GM19351 (cell line): ENCODE data around the gene EIF2A.

ENCODE experiments used
- ATAC-seq: cut with Tn5 transposase; IDR thresholded peaks from one replicate; pipeline ENCODE4 v1.9.1; 2021; ENCODE audit warnings: mild to moderate bottlenecking, moderate library complexity; ENCODE audit not compliant: unreplicated experiment

Gene EIF2A

GRCh38 chr3:150543128-150543527 lies 3.5 kb upstream of the EIF2A start:
- no peak for ATAC-seq

DNA sequence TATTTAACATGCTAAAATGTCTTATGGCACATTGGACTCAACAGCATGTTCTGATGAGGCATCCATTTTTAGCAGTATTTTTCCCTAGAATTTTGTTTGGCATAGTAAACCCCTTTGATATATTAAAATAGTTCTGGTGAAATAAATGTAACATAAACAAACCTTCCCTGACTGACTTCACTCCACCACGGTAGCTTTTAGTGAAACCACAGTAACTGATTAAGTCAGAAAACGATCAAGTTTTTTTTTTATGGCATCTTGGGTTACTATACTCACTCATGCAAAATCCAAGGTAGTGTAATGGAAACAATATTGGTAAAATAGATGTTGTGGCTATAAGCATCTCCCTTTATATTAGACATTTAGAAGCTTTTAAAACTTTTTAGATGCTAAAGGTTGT lies 3.1 kb upstream of the EIF2A start:
- ATAC-seq, result no peak

DNA sequence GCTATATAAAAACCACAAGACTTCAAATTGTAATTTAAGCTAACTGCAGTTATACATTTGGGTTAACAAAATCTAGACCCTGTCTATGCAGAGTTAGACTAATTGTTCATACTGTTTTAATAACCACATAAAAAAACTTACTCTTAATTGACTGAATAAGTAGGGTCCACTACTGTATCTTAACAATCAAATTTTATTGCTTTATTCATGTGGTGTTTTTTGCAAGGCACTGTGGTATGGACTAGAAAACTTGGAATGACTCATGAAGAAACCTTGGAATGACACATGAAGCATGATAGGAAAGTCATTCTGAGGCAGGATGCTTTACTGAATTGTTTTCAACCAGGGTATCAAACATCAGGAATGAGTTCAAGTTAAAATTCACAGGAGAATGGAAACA lies 2.5 kb upstream of the EIF2A start:
- no peak for ATAC-seq

DNA sequence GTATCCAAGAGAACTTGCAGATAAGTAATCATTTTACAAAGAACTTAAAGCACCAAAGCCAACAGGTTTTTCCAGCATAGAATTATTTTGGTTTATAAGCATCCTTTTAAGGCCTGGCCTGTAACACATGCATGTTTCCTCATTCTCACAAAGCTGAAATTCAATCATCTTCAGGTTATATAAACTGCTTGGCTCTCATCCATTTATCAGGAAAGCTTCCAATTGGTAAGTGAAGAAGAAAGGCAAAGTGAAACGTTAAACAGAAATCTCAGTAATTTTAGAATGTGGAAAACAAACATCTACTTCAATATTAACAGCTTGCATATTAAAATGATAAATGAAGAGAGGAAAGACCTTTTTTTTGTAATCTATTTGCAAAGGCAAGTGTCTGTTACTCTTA lies 1.9 kb upstream of the EIF2A start:
- ATAC-seq, result no peak

DNA sequence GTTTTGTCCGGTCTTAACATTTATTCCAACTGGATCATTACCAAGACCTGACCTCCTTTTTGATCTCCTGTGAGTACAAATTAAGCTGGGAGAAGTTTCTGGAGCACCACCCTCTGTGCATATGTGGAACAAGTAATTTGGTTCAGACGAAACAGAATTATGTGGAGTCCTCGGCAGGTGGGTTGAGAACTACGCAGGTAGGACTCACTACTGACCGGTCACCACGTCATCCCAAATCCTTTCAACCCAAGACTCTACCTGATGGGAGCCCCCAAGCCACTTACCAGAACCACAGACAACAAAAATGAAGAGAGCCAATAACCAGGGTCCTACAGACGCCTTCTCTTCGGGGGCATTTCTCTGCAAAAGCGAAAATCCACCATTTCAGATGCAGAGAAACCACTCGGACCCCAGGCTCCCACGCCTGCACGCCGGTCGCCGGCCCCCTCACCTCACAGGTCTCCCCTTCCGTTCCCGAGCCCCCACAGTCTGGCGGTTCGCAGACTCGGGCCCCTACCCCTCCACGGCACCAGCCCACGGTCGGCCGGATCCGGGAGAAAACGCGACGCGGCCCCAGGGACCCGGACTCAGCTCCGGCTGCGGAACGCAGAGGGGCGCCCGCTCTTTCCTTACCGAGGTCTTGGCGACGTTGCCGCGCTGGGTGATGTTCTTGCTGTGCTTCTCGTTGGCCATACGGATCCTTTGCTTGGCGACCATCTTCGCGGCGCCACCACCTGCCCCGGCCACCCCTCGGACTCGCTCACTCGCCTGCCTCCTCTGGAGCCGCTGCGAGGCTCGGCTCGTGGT lies 965 bp upstream of the EIF2A start:
- ATAC-seq, result peak; percentile 17

GRCh38 chr3:150547045-150547741 lies 606 bp downstream of the EIF2A start:
- no peak for ATAC-seq

GRCh38 chr3:150555859-150556436 lies 9.4 kb downstream of the EIF2A start:
- ATAC-seq, result no peak

DNA sequence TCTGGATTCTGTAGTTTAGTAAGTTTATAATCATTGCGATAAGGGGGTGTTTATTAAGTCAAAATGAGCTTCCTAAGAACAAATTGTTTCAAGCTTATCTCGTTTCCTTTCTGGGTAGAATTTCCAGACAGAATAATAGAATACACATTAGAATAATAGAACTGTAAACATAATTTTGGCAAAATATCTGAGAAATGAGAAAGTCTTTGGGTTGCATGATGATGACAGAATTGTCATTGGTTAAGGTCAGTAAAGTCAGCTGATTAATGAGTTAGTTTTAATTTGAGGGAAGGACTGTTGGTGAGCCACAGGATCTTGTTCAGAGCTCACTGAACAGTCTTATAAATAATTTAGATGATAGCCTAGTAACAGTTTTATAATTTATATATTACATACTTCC lies 10.2 kb downstream of the EIF2A start:
- ATAC-seq, result no peak

GRCh38 chr3:150557725-150558124 lies 11.1 kb downstream of the EIF2A start:
- ATAC-seq, result no peak

DNA sequence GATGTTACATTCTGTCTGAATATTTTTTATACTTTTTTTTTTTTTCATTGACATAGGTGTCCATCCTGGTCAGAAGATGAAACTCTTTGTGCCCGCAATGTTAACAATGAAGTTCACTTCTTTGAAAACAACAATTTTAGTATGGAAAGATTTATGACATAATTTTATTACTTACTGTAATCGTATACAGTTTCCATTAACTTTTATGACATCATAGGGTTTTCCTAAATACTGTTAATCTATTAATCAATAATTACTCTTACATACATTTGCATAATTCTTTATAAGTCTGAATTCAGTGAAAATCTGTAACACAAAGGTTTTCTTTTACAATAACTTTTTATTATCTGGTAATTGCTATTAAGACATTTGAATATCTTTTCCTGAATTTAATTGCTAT lies 17.7 kb downstream of the EIF2A start:
- no peak for ATAC-seq

DNA sequence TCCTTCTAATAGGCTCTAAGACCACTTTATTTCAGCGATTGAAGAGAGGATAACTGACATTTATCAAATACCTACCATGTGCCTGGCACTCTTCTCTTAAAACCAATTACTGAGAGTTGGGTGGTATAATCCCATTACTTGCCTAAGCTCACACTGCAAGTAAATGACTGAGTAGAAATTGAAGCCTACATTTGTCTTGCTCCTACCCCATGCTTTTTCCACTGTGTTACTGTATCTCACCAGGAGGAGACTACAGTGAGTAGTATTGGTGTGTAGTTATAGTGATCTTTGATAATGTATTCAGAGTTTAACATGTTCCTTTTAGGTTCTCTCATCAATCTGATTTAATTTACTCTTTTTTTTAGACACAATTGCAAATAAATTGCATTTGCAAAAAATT lies 20.7 kb downstream of the EIF2A start:
- no peak for ATAC-seq

- no peak for ATAC-seq
Observed at GRCh38 chr3:150577855-150578254, 31.3 kb downstream of the EIF2A start.

DNA sequence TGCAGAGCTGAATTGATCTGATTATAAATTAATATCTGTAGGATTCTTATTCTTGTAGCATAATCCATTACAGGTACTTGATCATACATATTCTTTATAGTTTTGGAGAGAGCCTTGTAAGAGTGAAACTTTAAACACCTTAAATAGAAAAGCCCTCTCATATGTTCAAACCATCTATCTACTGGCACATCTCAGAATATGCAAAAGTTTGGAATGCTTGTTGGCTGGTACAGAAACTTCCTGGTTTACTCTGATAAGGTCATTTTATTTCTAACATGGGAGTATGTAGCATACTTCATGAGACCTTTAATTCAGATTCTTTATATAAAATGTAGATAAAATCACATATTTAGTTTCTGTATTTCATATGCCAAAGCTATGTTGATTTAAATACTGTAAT lies 34.6 kb downstream of the EIF2A start:
- no peak for ATAC-seq

- ATAC-seq, result peak; percentile 72
Observed at GRCh38 chr3:150582620-150583019, 36.0 kb downstream of the EIF2A start.

GRCh38 chr3:150583028-150583427 lies 36.4 kb downstream of the EIF2A start:
- peak; percentile 74 for ATAC-seq

DNA sequence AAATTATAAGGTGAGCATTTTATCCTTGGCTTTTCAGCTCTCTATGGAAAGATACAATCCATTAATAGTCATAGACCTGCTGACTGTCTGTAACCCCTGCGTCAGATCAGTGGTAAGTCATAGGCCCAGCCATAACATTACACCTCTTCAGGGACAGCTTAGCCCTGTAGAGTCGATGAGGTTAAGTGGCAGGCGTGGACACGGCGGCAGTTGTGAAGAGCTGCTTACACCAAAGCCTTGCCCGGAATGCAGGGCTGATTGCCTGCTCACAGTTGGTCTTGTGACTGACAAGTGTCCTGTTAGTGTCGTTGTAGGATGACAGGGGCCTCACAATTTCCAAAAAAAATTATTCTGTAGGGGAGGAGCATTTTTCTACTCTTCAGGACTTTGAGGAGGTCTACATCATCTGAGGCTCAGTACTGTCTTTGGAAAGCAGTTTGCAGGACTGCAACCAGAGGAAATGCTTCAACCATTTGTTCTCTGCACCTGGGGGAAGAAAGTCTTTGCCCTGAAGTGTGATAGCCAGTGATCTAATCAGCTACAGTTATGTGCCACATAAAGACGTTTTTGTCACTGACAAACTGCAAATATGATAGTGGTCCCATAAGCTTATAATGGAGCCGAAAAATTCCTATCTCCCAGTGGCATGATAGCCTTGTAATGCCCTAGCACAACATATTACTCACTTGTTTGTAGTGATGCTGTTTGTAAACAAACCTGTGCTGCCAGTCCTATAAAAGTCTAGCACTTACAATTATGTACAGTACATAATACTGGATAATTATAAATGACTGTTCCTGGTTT lies 41.6 kb downstream of the EIF2A start:
- ATAC-seq, result no peak

DNA sequence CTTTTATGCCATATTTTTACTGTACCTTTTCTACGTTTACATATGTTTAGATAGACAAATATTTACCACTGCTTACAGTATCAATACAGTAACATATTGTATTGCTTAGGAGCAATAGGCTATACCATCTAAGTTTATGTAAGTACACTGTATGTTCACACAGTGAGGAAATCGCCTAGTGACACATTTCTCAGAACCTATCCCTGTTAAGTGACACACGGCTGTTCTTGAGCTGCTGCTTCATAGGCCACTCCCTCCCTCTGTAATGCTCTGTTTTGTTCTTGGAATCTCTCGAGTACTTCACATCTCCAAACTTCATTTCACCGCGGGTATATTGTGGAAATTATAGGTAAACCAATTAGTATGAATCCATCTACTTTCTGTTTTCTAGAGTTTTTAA lies 43.2 kb downstream of the EIF2A start:
- ATAC-seq, result no peak

DNA sequence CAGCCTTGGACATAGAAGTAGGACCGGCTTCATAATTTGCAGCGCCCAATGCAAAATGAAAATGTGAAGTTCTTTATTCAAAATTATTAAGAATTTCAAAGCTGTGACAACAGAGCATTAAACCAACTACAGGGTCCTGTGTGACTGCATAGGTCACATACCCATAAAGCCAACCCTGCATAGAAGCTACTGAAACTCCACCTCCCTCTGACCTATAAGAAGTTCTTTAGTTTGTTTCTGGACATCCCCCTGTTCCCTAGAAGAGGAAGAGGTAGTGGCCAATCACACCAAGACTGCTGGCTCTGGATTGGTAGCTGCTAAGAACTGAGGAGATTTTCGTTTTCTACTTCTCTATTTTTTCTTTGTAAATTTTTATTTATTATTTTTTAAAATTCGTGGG lies 47.6 kb downstream of the EIF2A start:
- no peak for ATAC-seq

DNA sequence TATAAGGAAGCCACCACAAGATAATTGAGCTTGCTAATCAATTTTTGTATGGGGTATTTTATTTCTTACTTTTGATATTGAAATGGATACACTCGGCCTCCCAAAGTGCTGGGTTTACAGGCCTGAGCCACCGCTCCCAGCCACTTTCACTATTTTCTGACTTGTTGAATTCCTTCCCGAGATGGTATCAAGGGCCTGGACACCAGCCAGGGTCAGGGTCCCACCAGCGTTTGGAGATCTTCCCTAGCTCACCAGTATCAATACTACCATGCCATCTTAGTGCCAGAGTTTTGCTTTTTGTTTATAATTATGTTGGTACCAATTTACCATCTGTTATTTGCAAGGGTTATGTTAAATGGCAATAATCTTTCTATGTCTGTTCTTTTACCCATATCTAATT lies 51.1 kb downstream of the EIF2A start:
- no peak for ATAC-seq

DNA sequence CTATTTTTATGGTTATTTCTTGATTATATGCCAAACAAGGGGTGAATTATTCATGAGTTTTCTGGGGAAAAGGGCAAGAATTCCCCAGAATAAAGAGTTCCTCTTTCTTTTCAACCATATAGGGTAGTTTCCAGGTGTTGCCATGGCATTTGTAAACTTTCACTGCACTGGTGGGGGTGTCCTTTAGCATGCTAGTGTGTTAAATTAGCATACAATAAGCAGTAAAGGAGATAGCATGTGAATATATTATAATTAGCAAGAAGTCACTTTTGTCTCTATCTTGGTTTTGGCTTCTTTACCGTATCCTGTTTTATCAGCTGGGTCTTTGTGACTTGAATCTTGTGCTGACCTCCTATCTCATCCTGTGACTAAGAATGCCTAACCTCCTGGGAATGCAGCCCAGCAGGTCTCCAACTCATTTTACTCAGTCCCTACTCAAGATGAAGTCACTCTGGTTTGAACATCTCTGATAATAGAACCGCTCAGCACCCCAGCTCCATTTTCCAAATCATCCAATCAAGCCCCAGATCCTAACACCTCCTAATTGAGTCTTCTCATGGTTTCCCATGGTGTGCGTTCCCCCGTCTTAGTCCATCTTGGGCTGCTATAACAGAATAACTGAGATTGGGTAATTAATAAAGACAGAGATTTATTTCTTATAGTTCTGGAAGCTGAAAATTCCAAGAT lies 53.2 kb downstream of the EIF2A start:
- no peak for ATAC-seq
